ENCODE data around the gene KCTD17.

KCTD17 gene

GRCh38 chr22:37054600-37055365 is 3.2 kb downstream of the KCTD17 start:
- no peak for DNase-seq
- in situ Hi-C loops (cut with MboI; ENCODE audit: low pct_unique_long_range_greater_than_20kb, low sequenced_read_pairs) = no loop called here

GRCh38 chr22:37056246-37056645 is 4.7 kb downstream of the KCTD17 start:
- no peak for DNase-seq
- in situ Hi-C loops (cut with MboI; ENCODE audit: low pct_unique_long_range_greater_than_20kb, low sequenced_read_pairs) = no loop called here

- in situ Hi-C loops (cut with MboI; ENCODE audit: low pct_unique_long_range_greater_than_20kb, low sequenced_read_pairs) = no loop called here
Measured at GRCh38 chr22:37057226-37057625, 5.7 kb downstream of the KCTD17 start.

GRCh38 chr22:37057796-37058510 is 6.4 kb downstream of the KCTD17 start:
- in situ Hi-C loops (cut with MboI; ENCODE audit: low pct_unique_long_range_greater_than_20kb, low sequenced_read_pairs) = no loop called here
- no peak for DNase-seq

More at GRCh38 chr22:37057226-37057625, 5.7 kb downstream of the KCTD17 start:
- no peak for DNase-seq

- in situ Hi-C loops (cut with MboI; ENCODE audit: low pct_unique_long_range_greater_than_20kb, low sequenced_read_pairs) = no loop called here
- DNase-seq = no peak
Measured at GRCh38 chr22:37058917-37059701, 7.6 kb downstream of the KCTD17 start.

- in situ Hi-C loops (cut with MboI; ENCODE audit: low pct_unique_long_range_greater_than_20kb, low sequenced_read_pairs) = no loop called here
- DNase-seq = no peak
Measured at GRCh38 chr22:37059876-37060449, 8.4 kb downstream of the KCTD17 start.

GRCh38 chr22:37060801-37061610 is 9.5 kb downstream of the KCTD17 start:
- no peak for DNase-seq
- in situ Hi-C loops (cut with MboI; ENCODE audit: low pct_unique_long_range_greater_than_20kb, low sequenced_read_pairs) = no loop called here

- in situ Hi-C loops (cut with MboI; ENCODE audit: low pct_unique_long_range_greater_than_20kb, low sequenced_read_pairs) = no loop called here
Measured at GRCh38 chr22:37061611-37062375, 10.3 kb downstream of the KCTD17 start.

GRCh38 chr22:37062376-37062675 is 10.8 kb downstream of the KCTD17 start:
- DNase-seq = no peak
- in situ Hi-C loops (cut with MboI; ENCODE audit: low pct_unique_long_range_greater_than_20kb, low sequenced_read_pairs) = no loop called here

More at GRCh38 chr22:37061611-37062375, 10.3 kb downstream of the KCTD17 start:
- no peak for DNase-seq

- no peak for DNase-seq
- in situ Hi-C loops (cut with MboI; ENCODE audit: low pct_unique_long_range_greater_than_20kb, low sequenced_read_pairs) = no loop called here
Measured at GRCh38 chr22:37062702-37063381, 11.3 kb downstream of the KCTD17 start.

- DNase-seq = no peak
- in situ Hi-C loops (cut with MboI; ENCODE audit: low pct_unique_long_range_greater_than_20kb, low sequenced_read_pairs) = no loop called here
Measured at GRCh38 chr22:37063431-37064420, 12.2 kb downstream of the KCTD17 start.

GRCh38 chr22:37064553-37064952 is 13.0 kb downstream of the KCTD17 start:
- in situ Hi-C loops (cut with MboI; ENCODE audit: low pct_unique_long_range_greater_than_20kb, low sequenced_read_pairs) = no loop called here
- no peak for DNase-seq

GRCh38 chr22:37065180-37065579 is 13.6 kb downstream of the KCTD17 start:
- no peak for DNase-seq
- in situ Hi-C loops (cut with MboI; ENCODE audit: low pct_unique_long_range_greater_than_20kb, low sequenced_read_pairs) = no loop called here

GRCh38 chr22:37065961-37066360 is 14.4 kb downstream of the KCTD17 start:
- DNase-seq = no peak
- in situ Hi-C loops (cut with MboI; ENCODE audit: low pct_unique_long_range_greater_than_20kb, low sequenced_read_pairs) = no loop called here

GRCh38 chr22:37067428-37067827 is 15.9 kb downstream of the KCTD17 start:
- in situ Hi-C loops (cut with MboI; ENCODE audit: low pct_unique_long_range_greater_than_20kb, low sequenced_read_pairs) = no loop called here
- no peak for DNase-seq

- DNase-seq = no peak
- in situ Hi-C loops (cut with MboI; ENCODE audit: low pct_unique_long_range_greater_than_20kb, low sequenced_read_pairs) = no loop called here
Measured at GRCh38 chr22:37068859-37069258, 17.3 kb downstream of the KCTD17 start.

- in situ Hi-C loops (cut with MboI; ENCODE audit: low pct_unique_long_range_greater_than_20kb, low sequenced_read_pairs) = no loop called here
- DNase-seq = no peak
Measured at GRCh38 chr22:37069319-37069718, 17.8 kb downstream of the KCTD17 start.
